HG03575 (cell line): ENCODE results near the gene C14orf180.
"Not testable (repeated sequence)": the region's sequence is repeated elsewhere in the genome, so short reads cannot be mapped to it uniquely, and the experiment has no call there.

Experiments
- ATAC-seq: cut with Tn5 transposase; IDR thresholded peaks from one replicate; pipeline ENCODE4 v1.9.1; 2021; ENCODE audit not compliant: unreplicated experiment, insufficient number of reproducible peaks, low FRiP score; ENCODE audit errors: extremely low read depth

C14orf180 gene

DNA sequence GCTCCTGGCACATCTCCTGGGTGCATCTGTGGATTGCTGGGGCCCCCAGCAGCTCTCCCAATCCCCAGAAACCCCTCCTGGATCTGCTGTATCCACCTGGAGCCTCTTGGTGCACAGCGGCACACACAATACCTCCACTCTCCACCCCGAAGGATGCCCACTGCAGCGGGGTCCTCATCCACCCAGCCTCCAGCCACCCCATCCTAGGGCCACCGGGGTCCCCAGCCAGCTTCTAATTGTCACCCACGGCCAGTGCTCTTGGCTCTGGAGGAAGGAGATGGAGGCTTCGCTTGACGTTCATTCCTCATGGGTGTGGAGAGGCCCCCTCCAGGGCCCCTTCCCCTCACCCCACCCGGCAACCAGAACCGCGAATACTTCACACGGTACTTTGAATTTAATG is 56.6 kb downstream of the C14orf180 start:
- ATAC-seq: no peak

- not testable (repeated sequence) for ATAC-seq
These were observed 57.4 kb downstream of the C14orf180 start for GRCh38 chr14:104636846-104637545.

DNA sequence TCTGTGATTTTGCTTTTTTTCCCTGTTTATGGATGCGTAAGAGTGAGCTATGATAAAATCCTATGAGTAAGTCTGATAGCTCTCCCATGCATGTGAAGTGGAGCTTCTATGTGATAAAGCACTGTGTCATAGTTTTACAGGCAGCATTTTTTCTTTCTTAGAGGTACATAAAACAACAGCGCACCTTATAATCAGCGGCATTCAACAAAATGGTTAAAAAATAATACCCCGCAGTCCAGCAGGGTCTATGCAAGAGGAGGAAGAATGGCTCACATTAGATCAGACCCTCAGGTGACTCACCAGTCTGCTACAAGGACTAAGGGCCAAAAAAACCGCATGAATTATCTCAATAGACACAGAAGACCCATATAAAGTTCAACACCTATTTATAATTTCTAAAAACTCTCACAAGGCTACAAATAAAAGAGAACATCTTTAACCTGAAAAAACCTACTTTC is 58.0 kb downstream of the C14orf180 start:
- no peak for ATAC-seq

DNA sequence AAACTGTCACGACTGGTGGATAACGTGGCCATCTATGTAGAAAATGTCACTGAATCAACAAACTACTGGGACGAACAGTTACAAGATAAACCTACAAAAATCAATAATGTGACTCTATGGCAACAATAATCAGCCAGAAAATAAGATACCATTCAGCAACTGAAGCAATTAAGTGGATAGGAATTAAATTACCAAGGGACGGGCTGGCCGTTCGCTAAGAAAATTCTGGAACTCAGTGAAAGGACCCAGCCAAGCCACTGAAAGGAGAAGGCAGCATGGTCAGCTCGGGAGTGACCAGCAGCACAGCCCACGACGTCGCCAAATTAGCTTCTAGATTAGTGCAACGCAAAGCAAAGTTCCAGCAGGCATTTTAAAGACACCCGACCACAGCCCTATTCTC is 58.6 kb downstream of the C14orf180 start:
- ATAC-seq: no peak

- ATAC-seq: no peak
These were observed 59.4 kb downstream of the C14orf180 start for GRCh38 chr14:104638927-104639450.

GRCh38 chr14:104639471-104639870 is 59.9 kb downstream of the C14orf180 start:
- no peak for ATAC-seq
